SK-N-SH treated with all-trans-retinoic acid at 6 μM for 48 hours (cell line): ENCODE measurements around the gene MICOS13.

Experiments
- ATAC-seq: fragments of 200-7000 bp; cut with Tn5 transposase; 3 replicates; pipeline ENCODE4 v1.9.1; 2020; ENCODE audit warnings: mild to moderate bottlenecking, moderate library complexity
- ARNTL ChIP-seq: fragments of 450-650 bp; formaldehyde crosslinking; IDR thresholded peaks from 2 replicates; pipeline ENCODE4 v1.5.0; 2020; ENCODE audit warnings: low read depth, mild to moderate bottlenecking, moderate library complexity, borderline replicate concordance
- BACH2 ChIP-seq: fragments of 250-450 bp; sonication (Bioruptor Pico); IDR thresholded peaks from 2 replicates; pipeline ENCODE4 v1.9.0; 2021; ENCODE audit warnings: mild to moderate bottlenecking, borderline replicate concordance
- CSDC2 ChIP-seq: fragments of 250-450 bp; sonication (Bioruptor Pico); IDR thresholded peaks from 2 replicates; pipeline ENCODE4 v1.5.0; 2020; ENCODE audit warnings: mild to moderate bottlenecking, moderate library complexity
- ESRRG ChIP-seq: fragments of 250-450 bp; sonication (Bioruptor Pico); IDR thresholded peaks from 2 replicates; pipeline ENCODE4 v1.6.1; 2021; ENCODE audit warnings: mild to moderate bottlenecking
- OSR1 ChIP-seq: fragments of 250-450 bp; sonication (Bioruptor Pico); IDR thresholded peaks from 2 replicates; pipeline ENCODE4 v1.8.0; 2022; ENCODE audit warnings: moderate library complexity, mild to moderate bottlenecking, inconsistent platforms
- PPARA ChIP-seq: fragments of 250-450 bp; sonication (Bioruptor Pico); IDR thresholded peaks from 2 replicates; pipeline ENCODE4 v1.5.0; 2020; ENCODE audit warnings: mild to moderate bottlenecking, borderline replicate concordance
- RARB ChIP-seq: fragments of 250-450 bp; sonication (Bioruptor Pico); IDR thresholded peaks from 2 replicates; pipeline ENCODE4 v1.8.0; 2021; ENCODE audit warnings: mild to moderate bottlenecking, moderate library complexity
- SNAI2 ChIP-seq: fragments of 250-450 bp; sonication (Bioruptor Pico); IDR thresholded peaks from 2 replicates; pipeline ENCODE4 v1.5.0; 2020; ENCODE audit warnings: mild to moderate bottlenecking, moderate library complexity
- TCF4 ChIP-seq: fragments of 250-450 bp; sonication (Bioruptor Pico); IDR thresholded peaks from 2 replicates; pipeline ENCODE4 v1.8.0; 2021; ENCODE audit warnings: mild to moderate bottlenecking, moderate library complexity, borderline replicate concordance
- TOX ChIP-seq: fragments of 250-450 bp; sonication (Bioruptor Pico); IDR thresholded peaks from 2 replicates; pipeline ENCODE4 v1.8.0; 2021; ENCODE audit warnings: mild to moderate bottlenecking, moderate library complexity, borderline replicate concordance
- ZFP3 ChIP-seq: fragments of 250-450 bp; sonication (Bioruptor Pico); IDR thresholded peaks from 2 replicates; pipeline ENCODE4 v1.5.0; 2020; ENCODE audit warnings: mild to moderate bottlenecking, moderate library complexity
- ZFP30 ChIP-seq: fragments of 450-650 bp; formaldehyde crosslinking; IDR thresholded peaks from 2 replicates; pipeline ENCODE4 v1.5.0; 2022; ENCODE audit warnings: mild to moderate bottlenecking, moderate library complexity
- ZNF565 ChIP-seq: fragments of 450-650 bp; formaldehyde crosslinking; conservative IDR thresholded peaks from 2 replicates; pipeline ENCODE4 v1.5.0; 2020; ENCODE audit warnings: low read depth, mild to moderate bottlenecking, moderate library complexity
- ZNF70 ChIP-seq: fragments of 450-650 bp; formaldehyde crosslinking; IDR thresholded peaks from 2 replicates; pipeline ENCODE4 v1.5.0; 2020; ENCODE audit warnings: mild to moderate bottlenecking, moderate library complexity
- ZNF8 ChIP-seq: fragments of 450-650 bp; formaldehyde crosslinking; IDR thresholded peaks from 2 replicates; pipeline ENCODE4 v1.5.0; 2020; ENCODE audit warnings: mild to moderate bottlenecking, moderate library complexity
- TF ChIP-seq, protein P1 (sequence below): fragments of 250-450 bp; sonication (Bioruptor Pico); IDR thresholded peaks from 2 replicates; pipeline ENCODE4 v1.8.0; 2020; ENCODE audit warnings: mild to moderate bottlenecking, moderate library complexity, borderline replicate concordance
- TF ChIP-seq, protein P2 (sequence below): fragments of 250-450 bp; sonication (Bioruptor Pico); IDR thresholded peaks from 2 replicates; pipeline ENCODE4 v1.5.1; 2020; ENCODE audit warnings: low read depth, mild to moderate bottlenecking, moderate library complexity
- TF ChIP-seq, protein P3 (sequence below): fragments of 250-450 bp; sonication (Bioruptor Pico); IDR thresholded peaks from 2 replicates; pipeline ENCODE4 v1.8.0; 2021; ENCODE audit warnings: low read depth, mild to moderate bottlenecking, moderate library complexity, borderline replicate concordance
- TF ChIP-seq, protein P4 (sequence below): fragments of 250-450 bp; sonication (Bioruptor Pico); IDR thresholded peaks from 2 replicates; pipeline ENCODE4 v1.5.1; 2021; ENCODE audit warnings: mild to moderate bottlenecking, moderate library complexity

Gene MICOS13

DNA sequence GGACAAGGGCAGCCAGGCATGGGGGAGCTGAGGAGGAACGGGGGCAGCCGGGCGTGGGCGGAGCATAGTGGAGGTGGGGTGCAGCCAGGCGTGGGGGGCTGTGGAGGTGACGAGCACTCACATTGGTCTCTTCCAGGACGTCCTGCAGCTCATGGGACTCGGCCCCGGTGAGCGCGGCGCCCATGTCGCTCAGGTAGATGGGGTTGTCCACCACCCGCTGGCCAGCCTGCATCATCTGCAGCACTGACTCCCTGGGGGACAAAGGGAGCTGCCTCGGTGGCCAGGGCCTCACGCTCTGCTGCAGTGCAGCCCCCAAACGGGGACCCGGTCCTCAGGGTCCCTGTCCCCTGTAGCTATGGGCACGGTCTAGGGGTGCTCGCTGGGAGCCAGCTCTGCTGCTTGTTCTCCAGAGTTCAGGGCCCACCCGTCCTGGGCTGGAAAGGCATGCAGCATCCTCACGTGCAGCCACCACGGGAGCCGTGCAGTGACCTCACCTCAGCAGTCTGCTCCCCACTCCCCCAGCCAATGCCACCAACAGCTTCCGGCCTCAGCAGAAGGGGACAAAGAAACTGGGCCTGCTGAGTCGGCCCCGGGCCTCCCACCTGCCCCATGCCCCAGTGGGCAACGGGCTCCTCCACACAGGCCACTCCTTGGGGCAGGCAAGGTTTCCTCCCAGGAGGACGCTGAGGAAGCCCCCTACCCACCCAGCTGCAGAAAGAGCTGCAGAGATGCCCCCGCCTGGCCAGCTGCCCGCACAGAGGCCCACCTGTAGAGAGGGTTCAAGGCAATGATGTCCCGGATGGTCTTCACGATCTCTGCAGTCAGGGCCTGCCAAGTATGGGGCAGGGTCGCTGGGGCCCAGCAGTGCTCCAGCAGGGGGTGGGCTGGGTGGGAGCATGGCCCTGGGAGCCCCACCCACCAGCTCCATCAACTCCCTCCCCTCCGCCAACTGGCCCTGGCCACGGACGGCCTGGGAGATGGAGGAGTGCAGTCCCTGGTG, 27.6 kb upstream of the MICOS13 start (continued):
- TF ChIP-seq, protein P1, sequence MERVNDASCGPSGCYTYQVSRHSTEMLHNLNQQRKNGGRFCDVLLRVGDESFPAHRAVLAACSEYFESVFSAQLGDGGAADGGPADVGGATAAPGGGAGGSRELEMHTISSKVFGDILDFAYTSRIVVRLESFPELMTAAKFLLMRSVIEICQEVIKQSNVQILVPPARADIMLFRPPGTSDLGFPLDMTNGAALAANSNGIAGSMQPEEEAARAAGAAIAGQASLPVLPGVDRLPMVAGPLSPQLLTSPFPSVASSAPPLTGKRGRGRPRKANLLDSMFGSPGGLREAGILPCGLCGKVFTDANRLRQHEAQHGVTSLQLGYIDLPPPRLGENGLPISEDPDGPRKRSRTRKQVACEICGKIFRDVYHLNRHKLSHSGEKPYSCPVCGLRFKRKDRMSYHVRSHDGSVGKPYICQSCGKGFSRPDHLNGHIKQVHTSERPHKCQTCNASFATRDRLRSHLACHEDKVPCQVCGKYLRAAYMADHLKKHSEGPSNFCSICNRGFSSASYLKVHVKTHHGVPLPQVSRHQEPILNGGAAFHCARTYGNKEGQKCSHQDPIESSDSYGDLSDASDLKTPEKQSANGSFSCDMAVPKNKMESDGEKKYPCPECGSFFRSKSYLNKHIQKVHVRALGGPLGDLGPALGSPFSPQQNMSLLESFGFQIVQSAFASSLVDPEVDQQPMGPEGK (CRISPR knock-in tag), result no peak
- TF ChIP-seq TCF4 (CRISPR knock-in tag), result no peak

DNA sequence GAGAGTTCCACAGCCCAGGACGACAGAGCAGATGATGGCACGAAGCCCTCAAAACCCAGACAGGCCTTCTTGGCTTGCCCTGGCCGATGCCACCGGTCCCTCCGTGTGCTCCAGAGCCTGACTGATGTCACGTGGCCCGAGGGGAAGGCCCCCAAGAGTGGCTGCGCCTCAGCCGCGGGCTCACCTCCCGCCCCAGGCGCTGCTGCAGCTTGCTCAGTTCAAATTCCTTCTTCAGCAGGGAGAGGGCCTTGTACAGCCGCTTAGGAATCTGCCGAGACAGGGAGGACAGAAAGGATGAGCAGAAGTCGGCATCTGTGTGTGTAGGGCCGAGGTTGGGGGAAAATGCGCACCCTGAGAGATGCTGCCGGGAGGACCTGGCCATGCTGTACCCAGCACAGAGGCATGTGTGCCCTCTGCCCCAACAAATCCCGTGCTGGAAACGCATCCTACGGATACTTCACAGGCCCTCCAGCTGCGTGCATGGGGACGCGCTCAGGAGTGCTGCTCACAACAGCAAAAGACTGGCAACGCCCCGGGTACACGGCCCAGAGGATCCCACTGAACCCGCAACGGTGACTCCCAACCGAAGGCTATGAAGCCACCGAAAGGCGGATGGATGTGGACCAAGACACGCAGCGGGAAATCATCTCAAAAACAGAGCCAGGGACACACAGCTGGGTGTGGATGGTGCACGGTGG, 26.7 kb upstream of the MICOS13 start:
- TF ChIP-seq BACH2 (CRISPR knock-in tag) (no peak), ZNF70 (CRISPR knock-in tag) (no peak), ZFP3 (no peak), ARNTL (no peak), ZFP30 (CRISPR knock-in tag) (no peak), TOX (CRISPR knock-in tag) (no peak), SNAI2 (CRISPR knock-in tag) (no peak), PPARA (CRISPR knock-in tag) (no peak), TCF4 (CRISPR knock-in tag) (no peak), ESRRG (no peak), RARB (no peak), ZNF8 (CRISPR knock-in tag) (no peak), ZNF565 (no peak), OSR1 (no peak), CSDC2 (CRISPR knock-in tag) (no peak)
- TF ChIP-seq, protein P1 (CRISPR knock-in tag), result no peak
- TF ChIP-seq, protein P2, sequence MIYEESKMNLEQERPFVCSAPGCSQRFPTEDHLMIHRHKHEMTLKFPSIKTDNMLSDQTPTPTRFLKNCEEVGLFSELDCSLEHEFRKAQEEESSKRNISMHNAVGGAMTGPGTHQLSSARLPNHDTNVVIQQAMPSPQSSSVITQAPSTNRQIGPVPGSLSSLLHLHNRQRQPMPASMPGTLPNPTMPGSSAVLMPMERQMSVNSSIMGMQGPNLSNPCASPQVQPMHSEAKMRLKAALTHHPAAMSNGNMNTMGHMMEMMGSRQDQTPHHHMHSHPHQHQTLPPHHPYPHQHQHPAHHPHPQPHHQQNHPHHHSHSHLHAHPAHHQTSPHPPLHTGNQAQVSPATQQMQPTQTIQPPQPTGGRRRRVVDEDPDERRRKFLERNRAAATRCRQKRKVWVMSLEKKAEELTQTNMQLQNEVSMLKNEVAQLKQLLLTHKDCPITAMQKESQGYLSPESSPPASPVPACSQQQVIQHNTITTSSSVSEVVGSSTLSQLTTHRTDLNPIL (CRISPR knock-in tag), result no peak
- TF ChIP-seq, protein P3, sequence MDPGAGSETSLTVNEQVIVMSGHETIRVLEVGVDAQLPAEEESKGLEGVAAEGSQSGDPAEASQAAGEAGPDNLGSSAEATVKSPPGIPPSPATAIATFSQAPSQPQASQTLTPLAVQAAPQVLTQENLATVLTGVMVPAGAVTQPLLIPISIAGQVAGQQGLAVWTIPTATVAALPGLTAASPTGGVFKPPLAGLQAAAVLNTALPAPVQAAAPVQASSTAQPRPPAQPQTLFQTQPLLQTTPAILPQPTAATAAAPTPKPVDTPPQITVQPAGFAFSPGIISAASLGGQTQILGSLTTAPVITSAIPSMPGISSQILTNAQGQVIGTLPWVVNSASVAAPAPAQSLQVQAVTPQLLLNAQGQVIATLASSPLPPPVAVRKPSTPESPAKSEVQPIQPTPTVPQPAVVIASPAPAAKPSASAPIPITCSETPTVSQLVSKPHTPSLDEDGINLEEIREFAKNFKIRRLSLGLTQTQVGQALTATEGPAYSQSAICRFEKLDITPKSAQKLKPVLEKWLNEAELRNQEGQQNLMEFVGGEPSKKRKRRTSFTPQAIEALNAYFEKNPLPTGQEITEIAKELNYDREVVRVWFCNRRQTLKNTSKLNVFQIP (CRISPR knock-in tag), result no peak
- TF ChIP-seq, protein P4, sequence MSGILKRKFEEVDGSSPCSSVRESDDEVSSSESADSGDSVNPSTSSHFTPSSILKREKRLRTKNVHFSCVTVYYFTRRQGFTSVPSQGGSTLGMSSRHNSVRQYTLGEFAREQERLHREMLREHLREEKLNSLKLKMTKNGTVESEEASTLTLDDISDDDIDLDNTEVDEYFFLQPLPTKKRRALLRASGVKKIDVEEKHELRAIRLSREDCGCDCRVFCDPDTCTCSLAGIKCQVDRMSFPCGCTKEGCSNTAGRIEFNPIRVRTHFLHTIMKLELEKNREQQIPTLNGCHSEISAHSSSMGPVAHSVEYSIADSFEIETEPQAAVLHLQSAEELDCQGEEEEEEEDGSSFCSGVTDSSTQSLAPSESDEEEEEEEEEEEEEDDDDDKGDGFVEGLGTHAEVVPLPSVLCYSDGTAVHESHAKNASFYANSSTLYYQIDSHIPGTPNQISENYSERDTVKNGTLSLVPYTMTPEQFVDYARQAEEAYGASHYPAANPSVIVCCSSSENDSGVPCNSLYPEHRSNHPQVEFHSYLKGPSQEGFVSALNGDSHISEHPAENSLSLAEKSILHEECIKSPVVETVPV, result no peak
- ATAC-seq, result no peak

DNA sequence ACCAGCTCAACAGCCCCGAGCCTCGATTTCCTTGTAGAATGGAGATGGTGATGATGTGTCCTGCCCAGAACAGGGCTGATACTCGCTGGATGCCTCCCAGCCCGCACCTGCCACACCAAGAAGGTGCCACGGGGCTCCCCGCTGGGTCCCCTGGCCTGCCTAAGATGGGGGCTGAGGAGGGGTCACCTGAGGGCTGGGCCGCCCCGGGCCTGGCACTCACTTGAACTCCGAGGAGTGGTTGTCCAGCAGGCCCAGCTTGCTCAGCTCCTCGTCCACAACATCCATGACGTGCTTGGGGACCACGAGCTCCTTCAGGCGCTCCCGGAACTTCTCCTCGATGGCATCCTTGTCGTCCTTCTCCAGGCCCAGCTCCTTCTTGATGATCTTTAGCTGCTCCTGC, 25.2 kb upstream of the MICOS13 start:
- TF ChIP-seq CSDC2 (CRISPR knock-in tag) (no peak), TOX (CRISPR knock-in tag) (no peak), ZNF70 (CRISPR knock-in tag) (no peak), PPARA (CRISPR knock-in tag) (no peak), ZNF8 (CRISPR knock-in tag) (no peak)
- TF ChIP-seq, protein P3 (CRISPR knock-in tag), result no peak
- TF ChIP-seq, protein P4, result no peak
- ATAC-seq, result no peak
